ENCODE results near the gene WDFY2. TPM values are rescaled to one million over a fixed set of nuclear protein-coding genes. Genes with fewer than 3 reads are reported as not detected.

The WDFY2 gene
- total and polyA plus RNA-seq, 2 of the 8 experiments (the other 6 are each of a cell fraction or from before 2014, with no cell fraction given): 13.9 to 29.0 TPM

GRCh38 chr13:51541037-51541436 is 43.2 kb upstream of the WDFY2 start:
- H2AFZ ChIP-seq (ENCODE audit: low read length): no peak overlapping the region
- H3K9me3 ChIP-seq (ENCODE audit: insufficient read depth in 2 of 2, low read depth in 1 of 2, low read length in 1 of 2): no peaks in the 10 kb centered on the region
- no peak for DNase-seq (ENCODE audit: low read depth in 1 of 2, low spot score in 2 of 2)
- H3K9ac ChIP-seq (replicated peaks in 1 of 4; ENCODE audit: extremely low read depth in 1 of 4, low read depth in 3 of 4, low read length in 3 of 4): no peak overlapping the region
- H2BK12ac ChIP-seq (ENCODE audit: low read depth, low read length): no peak overlapping the region
- ChIA-PET CTCF (ENCODE audit: partially characterized antibody) (interaction anchor here (0.9 to 1.4 kb wide), 2 partner anchors 305 to 416 kb away, joined by 3 read pairs; no protein-coding TSS in a partner anchor), POLR2A (ENCODE audit: partially characterized antibody) (interaction anchor here (0.6 kb wide), 1 partner anchor 361 kb away, joined by 3 read pairs; no protein-coding TSS in a partner anchor)
- no peak overlapping the region for H3K23ac ChIP-seq (ENCODE audit: insufficient read length)
- no peak overlapping the region for H3K4me3 ChIP-seq (ENCODE audit: extremely low read depth in 1 of 4, insufficient read depth in 2 of 4, low read depth in 3 of 4, low read length in 4 of 4)
- H4K5ac ChIP-seq (ENCODE audit: insufficient read length, low read depth, low read length): no peak overlapping the region
- no peak overlapping the region for H4K8ac ChIP-seq (ENCODE audit: extremely low read depth, insufficient read depth, low read length)
- H3K79me2 ChIP-seq (ENCODE audit: control insufficient read depth in 1 of 2, insufficient read depth in 2 of 2, low read length in 2 of 2): no peaks in the 10 kb centered on the region
- H4K91ac ChIP-seq (replicated peaks; ENCODE audit: insufficient read length, low read length): no peak overlapping the region
- no peak for TF ChIP-seq SP4 (IDR thresholded peaks at IDR 0.05; ENCODE audit: low read length)
- no peak for TF ChIP-seq SIRT6 (IDR thresholded peaks at IDR 0.05; ENCODE audit: low read length)
- H3K27me3 ChIP-seq (replicated peaks in 1 of 4; ENCODE audit: control insufficient read depth in 3 of 4, extremely low read depth in 1 of 4, insufficient read depth in 3 of 4, low read length in 3 of 4): no peaks in the 10 kb centered on the region
- no peak overlapping the region for H2BK120ac ChIP-seq (replicated peaks; ENCODE audit: low read depth, low read length)
- WGBS, 2 experiments (ENCODE audit: extremely low coverage in 1 of 2, insufficient coverage in 1 of 2, insufficient read length in 1 of 2, insufficient replicate concordance in 2 of 2, low coverage in 1 of 2, low lambda C conversion rate in 2 of 2, missing lambda C conversion rate in 1 of 2): 90% methylated on average over 3 of the region's 3 CpGs; no CpG with 5 or more reads in 1 of the 2 experiments
- no peak overlapping the region for H2BK5ac ChIP-seq (ENCODE audit: low read depth, low read length)
- FAIRE-seq: no peak
- H2BK15ac ChIP-seq (ENCODE audit: low read length): no peak overlapping the region
- no peak overlapping the region for H2BK20ac ChIP-seq (ENCODE audit: low read length)
- H3K79me1 ChIP-seq (ENCODE audit: low read depth, low read length): no peaks in the 10 kb centered on the region
- no peak overlapping the region for H2AK5ac ChIP-seq (ENCODE audit: low read depth, low read length)
- H3K4me1 ChIP-seq (replicated peaks in 1 of 4; ENCODE audit: control insufficient read depth in 3 of 4, insufficient read depth in 4 of 4, low read length in 3 of 4): peaks cover 0 to 13% (median 5%) of the 10 kb centered on the region in 4 experiments; a peak in 4 of 7 replicates
- H3K27ac ChIP-seq (ENCODE audit: low read depth, low read length): no peak overlapping the region
- H4K20me1 ChIP-seq (replicated peaks in 1 of 2; ENCODE audit: control insufficient read depth in 1 of 2, insufficient read depth in 2 of 2, low read length in 2 of 2): no peaks in the 10 kb centered on the region
- no peak overlapping the region for H3K14ac ChIP-seq (ENCODE audit: insufficient read length)
- no peaks in the 10 kb centered on the region for H3K36me3 ChIP-seq (ENCODE audit: control insufficient read depth in 2 of 4, insufficient read depth in 4 of 4, low read length in 3 of 4)
- no peaks in the 10 kb centered on the region; the same call in 1 of the 2 replicates for H3K23me2 ChIP-seq (ENCODE audit: low read depth, low read length)
- H3K4me2 ChIP-seq (ENCODE audit: insufficient read depth in 1 of 2, low read depth in 2 of 2, low read length in 2 of 2): no peak overlapping the region
- H3K4ac ChIP-seq (replicated peaks; ENCODE audit: insufficient read length, low read depth, low read length): no peak overlapping the region
- no peak overlapping the region for H3K56ac ChIP-seq (replicated peaks; ENCODE audit: insufficient read length, low read depth, low read length)
- no peak overlapping the region for H3K18ac ChIP-seq (ENCODE audit: extremely low read depth, low read length)

Data from H1 (cell line).